Ectodermal cell (in vitro differentiated cells): ENCODE measurements around the gene NLRC5.

Experiments
- H3K27ac ChIP-seq: 2 replicates; pipeline ENCODE4 v1.7.0; 2013; ENCODE audit warnings: mild to moderate bottlenecking, low read depth, low read length; ENCODE audit not compliant: insufficient read depth, poor library complexity, severe bottlenecking
- H3K27me3 ChIP-seq: 2 replicates; pipeline ENCODE4 v1.7.0; 2013; ENCODE audit warnings: mild to moderate bottlenecking, low read length; ENCODE audit not compliant: insufficient read depth, control insufficient read depth, poor library complexity, severe bottlenecking
- H3K36me3 ChIP-seq: one replicate; pipeline ENCODE4 v1.7.0; 2013; ENCODE audit warnings: low read length; ENCODE audit not compliant: control insufficient read depth, insufficient read depth
- H3K4me1 ChIP-seq: one replicate; pipeline ENCODE4 v1.7.0; 2013; ENCODE audit warnings: low read length; ENCODE audit not compliant: control insufficient read depth, insufficient read depth
- H3K4me3 ChIP-seq: 2 replicates; pipeline ENCODE4 v1.7.0; 2013; ENCODE audit warnings: low read depth, low read length, control low read depth; ENCODE audit not compliant: insufficient read depth
- H3K9me3 ChIP-seq: 2 replicates; pipeline ENCODE4 v1.7.0; 2013; ENCODE audit warnings: mild to moderate bottlenecking, low read length, moderate library complexity; ENCODE audit not compliant: control insufficient read depth
- WGBS, 2 experiments: methylation state at CpG; one replicate each; pipeline ENCODE4 v1.1.7; 2013; ENCODE audit warnings: missing lambda C conversion rate in 2 of 2; 5-methylcytosine and 5-hydroxymethylcytosine counted together

NLRC5 gene

GRCh38 chr16:57032346-57032745 lies 43.0 kb downstream of the NLRC5 start:
- no peaks in the 10 kb centered on the region for H3K27me3 ChIP-seq
- no peaks in the 10 kb centered on the region for H3K4me1 ChIP-seq
- H3K4me3 ChIP-seq = no peak overlapping the region
- no peaks in the 10 kb centered on the region for H3K9me3 ChIP-seq
- no peak overlapping the region for H3K27ac ChIP-seq
- H3K36me3 ChIP-seq = no peaks in the 10 kb centered on the region

- Histone ChIP-seq H3K27ac (no peak overlapping the region), H3K36me3 (no peaks in the 10 kb centered on the region), H3K9me3 (no peaks in the 10 kb centered on the region), H3K4me1 (no peaks in the 10 kb centered on the region), H3K4me3 (no peak overlapping the region), H3K27me3 (no peaks in the 10 kb centered on the region)
- WGBS, 2 experiments = 91 to 94% methylated on average over 5 of the region's 5 CpGs
These were observed 43.6 kb downstream of the NLRC5 start for GRCh38 chr16:57032931-57033330.

GRCh38 chr16:57036315-57036714 lies 47.0 kb downstream of the NLRC5 start:
- 93 to 98% methylated on average over 4 of the region's 4 CpGs for WGBS, 2 experiments

GRCh38 chr16:57036945-57037344 lies 47.6 kb downstream of the NLRC5 start:
- H3K4me3 ChIP-seq = no peak overlapping the region
- no peaks in the 10 kb centered on the region for H3K27me3 ChIP-seq

More at GRCh38 chr16:57036315-57036714, 47.0 kb downstream of the NLRC5 start:
- Histone ChIP-seq H3K9me3 (no peaks in the 10 kb centered on the region), H3K27me3 (no peaks in the 10 kb centered on the region), H3K4me1 (no peaks in the 10 kb centered on the region), H3K36me3 (no peaks in the 10 kb centered on the region), H3K4me3 (no peak overlapping the region), H3K27ac (no peak overlapping the region)

GRCh38 chr16:57038166-57038565 lies 48.8 kb downstream of the NLRC5 start:
- no peaks in the 10 kb centered on the region for H3K4me1 ChIP-seq
- no peaks in the 10 kb centered on the region for H3K9me3 ChIP-seq
- H3K4me3 ChIP-seq = no peak overlapping the region
- H3K27ac ChIP-seq = no peak overlapping the region
- no peaks in the 10 kb centered on the region for H3K27me3 ChIP-seq
- no peaks in the 10 kb centered on the region for H3K36me3 ChIP-seq
- WGBS, 2 experiments = 85 to 93% methylated on average over 2 of the region's 2 CpGs

More at GRCh38 chr16:57036945-57037344, 47.6 kb downstream of the NLRC5 start:
- Histone ChIP-seq H3K9me3 (no peaks in the 10 kb centered on the region), H3K36me3 (no peaks in the 10 kb centered on the region), H3K27ac (no peak overlapping the region), H3K4me1 (no peaks in the 10 kb centered on the region)
- WGBS, 2 experiments = 80 to 81% methylated on average over 7 of the region's 7 CpGs

GRCh38 chr16:57039148-57039812 lies 49.9 kb downstream of the NLRC5 start:
- H3K9me3 ChIP-seq = no peaks in the 10 kb centered on the region

GRCh38 chr16:57041182-57042156 lies 52.1 kb downstream of the NLRC5 start:
- no peak overlapping the region for H3K27ac ChIP-seq
- H3K27me3 ChIP-seq = no peaks in the 10 kb centered on the region
- H3K4me1 ChIP-seq = no peaks in the 10 kb centered on the region
- no peak overlapping the region for H3K4me3 ChIP-seq
- WGBS, 2 experiments = 88 to 91% methylated on average over 12 of the region's 12 CpGs
- no peaks in the 10 kb centered on the region for H3K36me3 ChIP-seq
- H3K9me3 ChIP-seq = no peaks in the 10 kb centered on the region

More at GRCh38 chr16:57039148-57039812, 49.9 kb downstream of the NLRC5 start:
- no peak overlapping the region for H3K4me3 ChIP-seq
- no peak overlapping the region for H3K27ac ChIP-seq
- WGBS, 2 experiments = 79 to 85% methylated on average over 5 of the region's 5 CpGs
- no peaks in the 10 kb centered on the region for H3K36me3 ChIP-seq
- no peaks in the 10 kb centered on the region for H3K27me3 ChIP-seq
- no peaks in the 10 kb centered on the region for H3K4me1 ChIP-seq

- no peaks in the 10 kb centered on the region for H3K36me3 ChIP-seq
- H3K9me3 ChIP-seq = no peaks in the 10 kb centered on the region
- H3K27ac ChIP-seq = no peak overlapping the region
- WGBS, 2 experiments = 90 to 92% methylated on average over 14 of the region's 14 CpGs
- no peaks in the 10 kb centered on the region for H3K4me1 ChIP-seq
- no peak overlapping the region for H3K4me3 ChIP-seq
- no peaks in the 10 kb centered on the region for H3K27me3 ChIP-seq
These were observed 53.1 kb downstream of the NLRC5 start for GRCh38 chr16:57042157-57043111.

GRCh38 chr16:57043248-57043647 lies 53.9 kb downstream of the NLRC5 start:
- H3K4me3 ChIP-seq = no peak overlapping the region
- no peaks in the 10 kb centered on the region for H3K9me3 ChIP-seq
- no peaks in the 10 kb centered on the region for H3K27me3 ChIP-seq
- no peak overlapping the region for H3K27ac ChIP-seq
- WGBS, 2 experiments = 94% methylated on average over 9 of the region's 9 CpGs
- no peaks in the 10 kb centered on the region for H3K36me3 ChIP-seq
- no peaks in the 10 kb centered on the region for H3K4me1 ChIP-seq
